GM12878 (cell line): ENCODE measurements around the gene TMEM191B. TPM values are rescaled to one million over a fixed set of nuclear protein-coding genes. Genes with fewer than 3 reads are reported as not detected.
"Not testable (repeated sequence)": the region's sequence is repeated elsewhere in the genome, so short reads cannot be mapped to it uniquely, and the experiment has no call there.

Experiments used
- ATAC-seq: fragments of 200-7000 bp; cut with Tn5 transposase; 3 replicates; pipeline ENCODE4 v1.9.1; 2020; ENCODE audit warnings: mild to moderate bottlenecking, moderate library complexity
- BruUV-seq: library from RNA; stranded (reverse); fragments of 400-500 nt; replicated peaks from 2 replicates; lab custom pipeline; 2021; lab: Mats Ljungman, UMichigan
- CTCF ChIA-PET: fragments of 300-600 bp; sonication (Branson Sonifier 250); formaldehyde crosslinking; extraction: SDS; loops from one replicate; lab custom pipeline; 2021; ENCODE audit warnings: inconsistent platforms; lab: Yijun Ruan, JAX
- POLR2A ChIA-PET: fragments of 350-600 bp; formaldehyde crosslinking; extraction: SDS; loops from one replicate; lab custom pipeline; 2021; ENCODE audit warnings: inconsistent platforms; lab: Charles Lee
- RAD21 ChIA-PET: fragments of 300-600 bp; sonication (Branson Sonifier 250); formaldehyde crosslinking; loops from one replicate; lab custom pipeline; 2023; ENCODE audit warnings: antibody characterized with exemption; ENCODE audit not compliant: unreplicated experiment; lab: Charles Lee
- SMC1A ChIA-PET: fragments of 300-600 bp; sonication (Branson Sonifier 250); formaldehyde crosslinking; loops from one replicate; lab custom pipeline; 2023; ENCODE audit not compliant: unreplicated experiment, uncharacterized antibody; lab: Charles Lee
- DNase-seq: peaks from one replicate; pipeline ENCODE4 v3.0.0-alpha.2; 2011; ENCODE audit warnings: low read depth, low spot score
- FAIRE-seq: peaks from 3 replicates; lab custom pipeline; 2011; peaks lifted over from hg19 to GRCh38; lab: Jason Lieb, UNC
- H2AFZ ChIP-seq: 2 replicates; pipeline ENCODE4 v1.6.0; 2011; ENCODE audit warnings: low read depth, low read length, control low read depth; ENCODE audit not compliant: control insufficient read depth
- H3K27ac ChIP-seq: 2 replicates; pipeline ENCODE4 v1.5.1; 2011; ENCODE audit warnings: control low read depth; ENCODE audit not compliant: control insufficient read depth, insufficient read depth
- H3K27me3 ChIP-seq, 2 experiments: replicated peaks in 1 of 2; 2 replicates each; pipeline versions ENCODE4 v1.6.0 to v1.6.1; 2011; ENCODE audit warnings: low read length in 1 of 2; ENCODE audit not compliant: control insufficient read depth in 2 of 2, insufficient read depth in 2 of 2
- H3K36me3 ChIP-seq, 2 experiments: 2 replicates each; pipeline ENCODE4 v1.5.1; 2011; ENCODE audit warnings: low read length in 1 of 2; ENCODE audit not compliant: control insufficient read depth in 2 of 2, insufficient read depth in 2 of 2
- H3K4me1 ChIP-seq: 2 replicates; pipeline ENCODE4 v1.6.1; 2011; ENCODE audit warnings: mild to moderate bottlenecking, low read length, moderate library complexity, mixed read lengths; ENCODE audit not compliant: control insufficient read depth, insufficient read depth
- H3K4me2 ChIP-seq: 2 replicates; pipeline ENCODE4 v1.6.0; 2011; ENCODE audit warnings: control low read depth; ENCODE audit not compliant: control insufficient read depth, insufficient read depth
- H3K4me3 ChIP-seq: fragments of 200-600 bp; sonication (generic); 2 replicates; pipeline ENCODE4 v1.5.1; 2016
- H3K79me2 ChIP-seq: 2 replicates; pipeline ENCODE4 v1.6.0; 2011; ENCODE audit warnings: low read length; ENCODE audit not compliant: control insufficient read depth, insufficient read depth
- H3K9ac ChIP-seq: 2 replicates; pipeline ENCODE4 v1.8.0; 2011; ENCODE audit warnings: low read length, control low read depth, mixed read lengths; ENCODE audit not compliant: control insufficient read depth, insufficient read depth
- H3K9me3 ChIP-seq: replicated peaks from 3 replicates; pipeline ENCODE4 v1.5.1; 2011; ENCODE audit warnings: mild to moderate bottlenecking, low read length; ENCODE audit not compliant: control insufficient read depth, insufficient read depth
- H4K20me1 ChIP-seq: 2 replicates; pipeline ENCODE4 v1.6.0; 2011; ENCODE audit not compliant: control insufficient read depth, insufficient read depth
- WGBS: methylation state at CpG from one replicate; pipeline ENCODE4 v1.1.6; 2016; ENCODE audit warnings: low lambda C conversion rate; ENCODE audit not compliant: insufficient replicate concordance, insufficient coverage; ENCODE audit errors: missing lambda C conversion rate; 5-methylcytosine and 5-hydroxymethylcytosine counted together
- in situ Hi-C: fragments of 300-500 bp; cut with MboI; formaldehyde crosslinking; loops from 9 replicates; pipeline ENCODE4 v1.14.3; 2018; ENCODE audit warnings: mixed read lengths
- intact Hi-C: fragments of 100-400 bp; cut with micrococcal nuclease; formaldehyde crosslinking; loops from one replicate; pipeline ENCODE4 v1.14.2; 2022; ENCODE audit not compliant: unreplicated experiment
- polyA plus RNA-seq, 11 experiments: library from polyadenylated mRNA; depleted of rRNA in 4 of 11; unstranded in 6 of 11; stranded (reverse) in 5 of 11; fragments of >200 nt; fragmentation: Nextera tagmentation in 4 of 11; fragmentation: Illumina TruSeq in 1 of 11; extraction: Ambion mirVana in 4 of 11; extraction: Trizol in 1 of 11; gene quantifications; 1 replicate in 1 of 11; 2 replicates in 10 of 11; pipeline versions ENCODE4 v1.2.1 to v1.2.3, GENCODE V29; 2011 to 2016; ENCODE audit warnings: inconsistent platforms in 2 of 11, missing spikeins in 2 of 11, low read depth in 1 of 11
- total RNA-seq, 4 experiments: library from RNA; depleted of rRNA in 3 of 4; stranded (reverse); fragments of >200 nt in 3 of 4; fragmentation: Illumina TruSeq in 1 of 4; extraction: Trizol in 1 of 4; gene quantifications; 2 replicates each; pipeline versions ENCODE4 v1.2.1 to v1.2.3, GENCODE V29; 2013 to 2021

TMEM191B gene
- total and polyA plus RNA-seq, 10 of the 15 experiments (the other 5 are each of a cell fraction or from before 2014, with no cell fraction given) = 0.67 to 3.1 (median 1.3) TPM; not detected in 4

- H3K9me3 ChIP-seq, POLR2A ChIA-PET, FAIRE-seq, DNase-seq, CTCF ChIA-PET, H2AFZ ChIP-seq, H3K9ac ChIP-seq, H3K4me3 ChIP-seq, H3K79me2 ChIP-seq, H3K4me1 ChIP-seq, H3K4me2 ChIP-seq, H4K20me1 ChIP-seq, H3K27me3 ChIP-seq, in situ Hi-C loops, SMC1A ChIA-PET, RAD21 ChIA-PET, BruUV-seq, H3K27ac ChIP-seq, intact Hi-C loops, H3K36me3 ChIP-seq: not testable (repeated sequence)
- no CpG with 5 or more reads among the region's 16 CpGs for WGBS
- peak; percentile 59 for ATAC-seq
Observed at GRCh38 chr22:18560099-18560974, 32.7 kb downstream of the TMEM191B start.

- H3K4me1 ChIP-seq, H3K36me3 ChIP-seq, H3K27me3 ChIP-seq, H3K79me2 ChIP-seq, RAD21 ChIA-PET, H3K27ac ChIP-seq, FAIRE-seq, POLR2A ChIA-PET, H3K4me3 ChIP-seq, ATAC-seq, H3K4me2 ChIP-seq, intact Hi-C loops, DNase-seq, H2AFZ ChIP-seq, SMC1A ChIA-PET, H3K9me3 ChIP-seq, BruUV-seq, CTCF ChIA-PET, H3K9ac ChIP-seq, in situ Hi-C loops, H4K20me1 ChIP-seq: not testable (repeated sequence)
- no CpG with 5 or more reads among the region's 16 CpGs for WGBS
Observed at GRCh38 chr22:18570509-18571246, 43.1 kb downstream of the TMEM191B start.

GRCh38 chr22:18573483-18574164 is 46.0 kb downstream of the TMEM191B start:
- 92% methylated on average over 6 of the region's 10 CpGs for WGBS

More at GRCh38 chr22:18573483-18574164, 46.0 kb downstream of the TMEM191B start:
- H3K79me2 ChIP-seq, H3K9ac ChIP-seq, H3K36me3 ChIP-seq, ATAC-seq, intact Hi-C loops, FAIRE-seq, CTCF ChIA-PET, in situ Hi-C loops, SMC1A ChIA-PET, H2AFZ ChIP-seq, H3K27me3 ChIP-seq, RAD21 ChIA-PET, H3K4me1 ChIP-seq, H3K9me3 ChIP-seq, POLR2A ChIA-PET, H4K20me1 ChIP-seq, DNase-seq, BruUV-seq, H3K4me2 ChIP-seq, H3K27ac ChIP-seq, H3K4me3 ChIP-seq: not testable (repeated sequence)
